Gastroesophageal sphincter (tissue), 4 donors: ENCODE measurements around the gene SLC9A5. TPM values are rescaled to one million over a fixed set of nuclear protein-coding genes. Genes with fewer than 3 reads are reported as not detected.

ENCODE experiments used
- ATAC-seq: fragments of 150-250 bp; one replicate; pipeline ENCODE4 v1.9.1; 2016; ENCODE audit warnings: mild to moderate bottlenecking, moderate library complexity
- H3K27ac ChIP-seq, 4 donors: fragments of 200-600 bp; sonication (generic) in 3 of 4; 1 replicate in 3 of 4; 2 replicates in 1 of 4; pipeline ENCODE4 v1.5.1; 2016 to 2019
- H3K27me3 ChIP-seq: fragments of 200-600 bp; sonication (generic); one replicate; pipeline ENCODE4 v1.5.1; 2019
- H3K36me3 ChIP-seq, 2 donors: fragments of 200-600 bp; sonication (generic); one replicate each; pipeline ENCODE4 v1.5.1; 2019; ENCODE audit warnings: control low read depth in 1 of 2
- H3K4me1 ChIP-seq, 3 donors: fragments of 200-600 bp; sonication (generic); 1 replicate in 2 of 3; 2 replicates in 1 of 3; pipeline ENCODE4 v1.5.1; 2016 to 2019; ENCODE audit warnings: control low read depth in 2 of 3
- H3K4me3 ChIP-seq, 2 donors: fragments of 200-600 bp; sonication (generic); one replicate each; pipeline ENCODE4 v1.5.1; 2019; ENCODE audit warnings: mild to moderate bottlenecking in 1 of 2, moderate library complexity in 1 of 2
- H3K9me3 ChIP-seq, 3 donors: fragments of 200-600 bp; sonication (generic); one replicate each; pipeline ENCODE4 v1.5.1; 2017 to 2019; ENCODE audit warnings: control low read depth in 2 of 3
- CTCF ChIP-seq, 4 experiments: fragments of 200-600 bp in 2 of 4; fragments of 450-650 bp in 2 of 4; sonication (generic) in 1 of 4; IDR thresholded peaks; one replicate each; pipeline ENCODE4 v1.5.1; 2017 to 2019; ENCODE audit warnings: antibody characterized with exemption in 4 of 4, mild to moderate bottlenecking in 2 of 4, moderate library complexity in 2 of 4
- EP300 ChIP-seq: sonication (generic); formaldehyde crosslinking; IDR thresholded peaks from one replicate; pipeline ENCODE4 v1.6.1; 2017; ENCODE audit warnings: antibody characterized with exemption, mild to moderate bottlenecking
- POLR2A ChIP-seq, 2 donors: fragments of 450-650 bp; IDR thresholded peaks; one replicate each; pipeline ENCODE4 v1.6.1; 2017; ENCODE audit warnings: antibody characterized with exemption in 2 of 2, mild to moderate bottlenecking in 2 of 2, moderate library complexity in 1 of 2
- POLR2AphosphoS5 ChIP-seq: sonication (generic); formaldehyde crosslinking; IDR thresholded peaks from one replicate; pipeline ENCODE4 v1.6.1; 2017; ENCODE audit warnings: antibody characterized with exemption
- WGBS, 2 donors: methylation state at CpG; one replicate each; pipeline ENCODE4 v1.1.5; 2018; ENCODE audit warnings: low coverage in 1 of 2; 5-methylcytosine and 5-hydroxymethylcytosine counted together
- total RNA-seq, 4 donors: library from RNA; depleted of rRNA; stranded (reverse); fragments of >200 nt; gene quantifications; one replicate each; pipeline ENCODE4 v1.1.0, GENCODE V29; 2016

The SLC9A5 gene
- total RNA-seq, 4 donors from 2014 or later = 0.13 to 0.93 (median 0.21) TPM

- Histone ChIP-seq H3K36me3 (peaks cover 0 to 65% of the 10 kb centered on the region in 2 donors), H3K9me3 (no peaks in the 10 kb centered on the region), H3K4me3 (no peak overlapping the region), H3K27me3 (no peaks in the 10 kb centered on the region), H3K27ac (no peak overlapping the region), H3K4me1 (peaks cover 0 to 24% (median 12%) of the 10 kb centered on the region in 3 donors)
- WGBS, 2 donors = no CpG with 5 or more reads among the region's 40 CpGs
- no peak for TF ChIP-seq POLR2AphosphoS5
- no peak for TF ChIP-seq EP300
- no peak for TF ChIP-seq CTCF (IDR thresholded peaks at IDR 0.05)
- TF ChIP-seq POLR2A (IDR thresholded peaks at IDR 0.05) = no peak
- ATAC-seq = no peak
These were observed 47.1 kb upstream of the SLC9A5 start for GRCh38 chr16:67201411-67202345.

- no peak for TF ChIP-seq CTCF (IDR thresholded peaks at IDR 0.05)
- no peak for TF ChIP-seq POLR2AphosphoS5
- TF ChIP-seq EP300 = no peak
- no peak for TF ChIP-seq POLR2A (IDR thresholded peaks at IDR 0.05)
- H3K4me3 ChIP-seq = no peak overlapping the region
- no peaks in the 10 kb centered on the region for H3K9me3 ChIP-seq
- H3K36me3 ChIP-seq = peaks cover 0 to 65% of the 10 kb centered on the region in 2 donors
- no peak overlapping the region for H3K27ac ChIP-seq
- peaks cover 0 to 24% (median 12%) of the 10 kb centered on the region in 3 donors for H3K4me1 ChIP-seq
- no peaks in the 10 kb centered on the region for H3K27me3 ChIP-seq
- WGBS, 2 donors = 80% methylated on average over 1 of the region's 12 CpGs; no CpG with 5 or more reads in 1 of the 2 donors
- ATAC-seq = no peak
These were observed 46.4 kb upstream of the SLC9A5 start for GRCh38 chr16:67202426-67202825.

GRCh38 chr16:67202956-67203493 is 45.8 kb upstream of the SLC9A5 start:
- no peak for ATAC-seq

GRCh38 chr16:67204076-67204475 is 44.7 kb upstream of the SLC9A5 start:
- WGBS, 2 donors = no CpG with 5 or more reads among the region's 4 CpGs
- H3K27ac ChIP-seq = no peak overlapping the region
- H3K9me3 ChIP-seq = no peaks in the 10 kb centered on the region
- no peaks in the 10 kb centered on the region for H3K27me3 ChIP-seq
- no peak overlapping the region for H3K4me3 ChIP-seq
- TF ChIP-seq CTCF (IDR thresholded peaks at IDR 0.05) (no peak), POLR2AphosphoS5 (no peak), EP300 (no peak), POLR2A (IDR thresholded peaks at IDR 0.05) (no peak)
- no peak for ATAC-seq
- peaks cover 0 to 56% of the 10 kb centered on the region in 2 donors for H3K36me3 ChIP-seq
- peaks cover 0 to 10% (median 5%) of the 10 kb centered on the region in 3 donors for H3K4me1 ChIP-seq

More at GRCh38 chr16:67202956-67203493, 45.8 kb upstream of the SLC9A5 start:
- WGBS, 2 donors = 92% methylated on average over 2 of the region's 23 CpGs; no CpG with 5 or more reads in 1 of the 2 donors
- H3K4me1 ChIP-seq = peaks cover 0 to 21% (median 12%) of the 10 kb centered on the region in 3 donors
- no peaks in the 10 kb centered on the region for H3K9me3 ChIP-seq
- no peak overlapping the region for H3K27ac ChIP-seq
- TF ChIP-seq POLR2AphosphoS5 = no peak
- H3K27me3 ChIP-seq = no peaks in the 10 kb centered on the region
- no peak overlapping the region for H3K4me3 ChIP-seq
- peaks cover 0 to 65% of the 10 kb centered on the region in 2 donors for H3K36me3 ChIP-seq

GRCh38 chr16:67206129-67206837 is 42.5 kb upstream of the SLC9A5 start:
- Histone ChIP-seq H3K36me3 (peaks cover 0 to 68% of the 10 kb centered on the region in 2 donors), H3K27me3 (no peaks in the 10 kb centered on the region), H3K9me3 (no peaks in the 10 kb centered on the region), H3K27ac (no peak overlapping the region), H3K4me3 (no peak overlapping the region), H3K4me1 (no peaks in the 10 kb centered on the region)
- 90 to 92% methylated on average over 3 to 6 of the region's 8 CpGs for WGBS, 2 donors
- no peak for ATAC-seq
- TF ChIP-seq POLR2A (IDR thresholded peaks at IDR 0.05) (no peak), POLR2AphosphoS5 (no peak), CTCF (IDR thresholded peaks at IDR 0.05) (no peak), EP300 (no peak)
